ENCODE measurements around the gene TMEM145.

DNA sequence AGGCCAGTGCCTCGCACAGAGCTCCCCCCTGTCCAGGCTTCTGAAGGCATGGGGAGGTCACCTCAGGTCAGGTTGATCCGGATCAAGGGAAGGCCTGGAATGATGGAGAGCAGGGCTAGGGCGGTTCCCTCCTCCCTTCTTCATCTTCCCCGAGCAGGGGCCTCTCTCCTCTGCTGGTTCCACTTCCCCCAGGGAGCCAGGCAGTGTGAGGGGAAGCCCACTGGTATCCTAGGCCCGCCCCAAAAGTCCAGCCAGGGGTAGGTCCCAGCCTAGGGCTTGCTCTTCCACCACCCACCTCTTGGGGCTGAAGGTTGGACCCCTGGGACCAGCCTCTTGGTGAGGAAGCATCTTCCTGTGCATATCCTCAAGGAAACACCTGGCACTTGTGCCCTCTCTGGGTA, 27.6 kb upstream of the TMEM145 start:
- peak; percentile 39; the same call in 1 of the 2 replicates for TF ChIP-seq CTCF (conservative IDR thresholded peaks at IDR 0.05; ENCODE audit: low read length)
- no peak for TF ChIP-seq EZH2phosphoT487 (IDR thresholded peaks at IDR 0.05; ENCODE audit: borderline replicate concordance, low read depth, low read length)

Data from OCI-LY7 (cell line).